Left lung (tissue), 14 donors: ENCODE measurements around the gene NEUROG3. TPM values are rescaled to one million over a fixed set of nuclear protein-coding genes. Genes with fewer than 3 reads are reported as not detected.

ENCODE experiments used
- ATAC-seq: fragments of 200-7000 bp; cut with Tn5 transposase; one replicate; pipeline ENCODE4 v1.9.1; 2020; ENCODE audit warnings: moderate library complexity
- DNase-seq, 4 donors: peaks; one replicate each; pipeline ENCODE4 v3.0.0-alpha.2; 2013 to 2020
- H3K27ac ChIP-seq, 2 donors: fragments of 200-600 bp; sonication (generic) in 1 of 2; one replicate each; pipeline versions ENCODE4 v1.5.0 to v1.8.0; 2020 to 2021
- H3K27me3 ChIP-seq, 2 donors: fragments of 200-600 bp; sonication (generic) in 1 of 2; one replicate each; pipeline versions ENCODE4 v1.5.0 to v1.8.0; 2020 to 2021
- H3K36me3 ChIP-seq, 2 donors: fragments of 200-600 bp; sonication (generic) in 1 of 2; one replicate each; pipeline versions ENCODE4 v1.5.0 to v1.8.0; 2020 to 2021
- H3K4me1 ChIP-seq, 2 donors: fragments of 200-600 bp; one replicate each; pipeline ENCODE4 v1.8.0; 2021
- H3K4me3 ChIP-seq, 2 donors: fragments of 200-600 bp; sonication (generic) in 1 of 2; one replicate each; pipeline versions ENCODE4 v1.5.0 to v1.8.0; 2020 to 2021; ENCODE audit warnings: mild to moderate bottlenecking in 1 of 2
- H3K9me3 ChIP-seq, 2 donors: fragments of 200-600 bp; sonication (generic) in 1 of 2; one replicate each; pipeline versions ENCODE4 v1.5.0 to v1.8.0; 2020 to 2021
- CTCF ChIP-seq, 2 donors: fragments of 200-600 bp; sonication (generic) in 1 of 2; IDR thresholded peaks; one replicate each; pipeline versions ENCODE4 v1.5.0 to v1.8.0; 2021; ENCODE audit warnings: antibody characterized with exemption in 2 of 2
- intact Hi-C, 2 donors: fragments of 100-400 bp; cut with DNase I; formaldehyde crosslinking; loops; one replicate each; pipeline versions ENCODE4 v1.11.2 to v1.14.2; 2022
- long read RNA-seq, 12 donors: library from polyadenylated mRNA in 2 of 12; unstranded in 2 of 12; transcript quantifications; one replicate each; pipeline ENCODE4 v2.0.0 and lab custom pipeline, GENCODE V29; 2019 to 2026
- polyA plus RNA-seq, 6 donors: library from polyadenylated mRNA; unstranded; fragments of 120-200 nt; gene quantifications; one replicate each; pipeline ENCODE4 v1.2.1, GENCODE V29; 2013; ENCODE audit not compliant: insufficient read length in 6 of 6
- total RNA-seq, 2 donors: library from RNA; stranded (reverse); fragmentation: NEBNext Ultra II Directional; extraction: Animal tissue kit (Norgen Biotek cat#: 25700); gene quantifications; one replicate each; pipeline ENCODE4 v1.2.1, GENCODE V29; 2021
- donor health status: DM: no; HTN: yes; CAD: no.
- donor health status: DM: no; HTN: no; CAD: no.

The NEUROG3 gene
- total RNA-seq (not detected), polyA plus RNA-seq (under 1 TPM in 2 of 6 donors, not detected in 4; 0.16 to 0.17 TPM)
- long read RNA-seq, donor 1 = 0 reads
- long read RNA-seq, donor 2, partial matches to known transcripts = 0 of 1 reads
- long read RNA-seq, donor 2, other reads (novel, unspliced or antisense) = 0 of 1 reads
- long read RNA-seq, donor 3 = 0 reads
- long read RNA-seq, donor 4 = 0 reads
- long read RNA-seq, donor 5 = 0 reads
- long read RNA-seq, donor 6 = 0 reads
- long read RNA-seq, donor 7 = 0 reads
- long read RNA-seq, donor 8 = 0 reads
- long read RNA-seq, donor 9 = 0 reads
- long read RNA-seq, donor 10 = 0 reads
- long read RNA-seq, donor 11 = 0 reads
- long read RNA-seq, donor 12 = 0 reads

DNA sequence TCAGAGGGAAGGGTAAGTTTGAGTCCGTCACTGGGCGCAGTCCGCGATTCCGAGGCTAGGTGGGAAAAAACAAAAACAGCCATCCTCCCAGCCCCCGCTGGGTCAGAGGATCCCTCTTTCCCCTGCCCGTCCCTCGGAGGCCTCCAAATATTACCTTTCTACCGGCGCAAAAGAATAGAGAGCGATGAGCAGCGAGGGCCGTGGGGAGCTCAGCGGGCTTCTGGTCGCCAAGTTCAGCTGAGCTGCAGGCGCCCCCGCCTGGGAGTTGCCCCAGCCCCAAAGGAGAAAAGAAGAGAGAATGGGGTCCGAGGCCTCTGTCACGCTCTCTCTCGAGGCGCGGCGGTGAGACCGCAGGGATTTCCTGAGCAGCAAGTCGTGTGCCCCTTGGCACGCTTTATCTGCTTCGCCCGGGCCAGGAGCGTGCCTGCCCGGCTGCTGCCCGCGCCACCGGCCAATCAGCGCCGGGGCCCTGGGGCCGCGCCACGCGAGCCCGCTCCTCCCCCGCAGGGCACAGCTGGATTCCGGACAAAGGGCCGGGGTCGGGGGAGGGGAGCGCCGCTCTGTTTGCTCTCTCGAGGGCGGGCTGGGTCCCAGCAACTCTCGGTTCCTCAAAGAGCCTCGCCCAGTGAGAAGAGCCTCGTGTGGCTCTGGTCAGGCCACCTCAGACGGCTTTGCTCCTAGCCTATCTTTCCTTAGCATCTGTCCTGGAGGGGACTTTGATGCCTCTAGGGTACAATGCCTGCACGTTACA is at the start of gene NEUROG3:
Gene NEUROG3, minus strand, starts transcription at position 367 of the 751 bp plus-strand sequence. CDS start 379 bp downstream, outside the sequence.
- peaks cover 3 to 14% of the 10 kb centered on the region in 2 donors for H3K4me1 ChIP-seq
- ATAC-seq (no peak), DNase-seq (no peak)
- H3K27me3 ChIP-seq = peaks cover 97 to 100% of the 10 kb centered on the region in 2 donors
- H3K9me3 ChIP-seq = no peaks in the 10 kb centered on the region
- H3K27ac ChIP-seq = no peak within 1 kb of the TSS
- intact Hi-C loops = no loop called here
- H3K36me3 ChIP-seq = no peaks in the 10 kb centered on the region
- H3K4me3 ChIP-seq = peak within 1 kb of the TSS in 1 of 2 donors; percentile 8
- TF ChIP-seq CTCF (IDR thresholded peaks at IDR 0.05) = no peak

DNA sequence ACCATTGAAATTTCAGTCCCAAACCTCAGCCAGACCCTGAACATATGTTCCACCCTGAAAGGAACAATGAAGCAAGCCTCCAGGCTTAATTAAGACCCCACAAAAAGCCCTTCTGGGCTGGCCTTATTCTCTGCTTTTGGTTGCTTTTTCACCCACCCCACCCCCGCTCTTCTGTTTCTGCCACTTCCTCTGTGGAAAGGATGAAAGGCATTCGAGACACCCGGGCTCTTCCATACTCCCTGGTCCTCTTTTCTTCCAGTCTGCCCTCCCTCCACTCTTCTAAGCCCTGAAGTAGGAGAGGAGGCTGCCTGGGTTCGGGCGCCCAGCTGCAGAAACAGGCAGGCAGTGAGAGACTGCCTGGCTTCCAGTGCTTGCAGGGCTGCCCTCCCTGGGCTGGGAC is 47.4 kb upstream of the NEUROG3 start:
- no peaks in the 10 kb centered on the region for H3K4me1 ChIP-seq
- ATAC-seq (no peak), DNase-seq (no peak)
- no peaks in the 10 kb centered on the region for H3K27me3 ChIP-seq
- H3K36me3 ChIP-seq = no peaks in the 10 kb centered on the region
- TF ChIP-seq CTCF (IDR thresholded peaks at IDR 0.05) = no peak
- H3K4me3 ChIP-seq = no peak overlapping the region
- no peaks in the 10 kb centered on the region for H3K9me3 ChIP-seq
- H3K27ac ChIP-seq = no peak overlapping the region
- intact Hi-C loops = no loop called here

DNA sequence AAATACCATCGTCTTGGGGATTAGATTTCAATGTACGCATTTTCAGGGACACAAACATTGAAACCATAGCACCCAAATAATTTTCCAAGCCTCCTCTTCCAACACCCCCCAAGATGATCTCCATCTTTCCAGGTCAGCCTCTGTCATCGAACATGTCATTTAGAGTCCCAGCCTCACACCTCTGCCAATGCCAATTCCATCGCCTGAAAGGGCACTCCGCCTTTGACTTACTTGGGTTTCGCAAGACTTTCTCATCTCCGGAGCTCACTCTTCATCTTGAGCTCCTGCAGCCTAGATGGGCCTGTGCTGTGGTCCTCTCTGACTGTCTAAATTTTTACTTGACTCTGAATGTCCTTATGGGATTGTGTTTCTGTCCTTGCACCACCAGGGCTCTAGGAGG is 46.4 kb upstream of the NEUROG3 start:
- intact Hi-C loops = no loop called here
- H3K27ac ChIP-seq = no peak overlapping the region
- no peak for ATAC-seq
- H3K4me1 ChIP-seq = no peaks in the 10 kb centered on the region
- no peak for TF ChIP-seq CTCF (IDR thresholded peaks at IDR 0.05)
- H3K9me3 ChIP-seq = no peaks in the 10 kb centered on the region
- H3K36me3 ChIP-seq = no peaks in the 10 kb centered on the region
- no peak for DNase-seq
- no peak overlapping the region for H3K4me3 ChIP-seq
- H3K27me3 ChIP-seq = no peaks in the 10 kb centered on the region

DNA sequence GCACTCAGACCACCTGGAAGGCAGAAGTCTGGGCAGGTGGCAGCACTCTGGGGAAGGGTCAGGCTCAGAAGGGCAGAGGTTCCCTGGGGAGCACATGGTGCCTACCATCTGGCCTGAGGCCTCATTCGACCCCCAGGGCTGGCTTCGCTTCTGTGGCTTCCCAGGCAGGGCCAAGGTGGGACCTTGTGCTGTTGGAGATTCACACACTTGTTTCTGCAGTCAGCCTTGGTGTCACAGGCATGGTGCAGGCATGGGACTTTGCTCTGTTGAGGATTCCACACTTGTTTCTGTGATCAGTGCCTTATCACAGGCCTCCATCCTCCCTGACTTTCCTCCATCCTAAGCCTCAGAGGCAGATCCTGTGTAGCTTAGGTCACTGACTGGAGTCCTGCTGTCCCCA is 45.5 kb upstream of the NEUROG3 start:
- no peak for TF ChIP-seq CTCF (IDR thresholded peaks at IDR 0.05)
- Histone ChIP-seq H3K27me3 (no peaks in the 10 kb centered on the region), H3K9me3 (no peaks in the 10 kb centered on the region), H3K27ac (no peak overlapping the region), H3K36me3 (no peaks in the 10 kb centered on the region), H3K4me1 (no peaks in the 10 kb centered on the region), H3K4me3 (no peak overlapping the region)
- DNase-seq = no peak
- intact Hi-C loops = no loop called here
- no peak for ATAC-seq

- no peak for DNase-seq
- H3K4me1 ChIP-seq = no peaks in the 10 kb centered on the region
- no peaks in the 10 kb centered on the region for H3K9me3 ChIP-seq
- no peaks in the 10 kb centered on the region for H3K36me3 ChIP-seq
- intact Hi-C loops = no loop called here
- TF ChIP-seq CTCF (IDR thresholded peaks at IDR 0.05) = no peak
- ATAC-seq = no peak
- no peak overlapping the region for H3K4me3 ChIP-seq
- H3K27me3 ChIP-seq = no peaks in the 10 kb centered on the region
- no peak overlapping the region for H3K27ac ChIP-seq
Measured at GRCh38 chr10:69616358-69616757, 43.1 kb upstream of the NEUROG3 start.
